Ascending aorta (tissue), 2 donors: Measurements from ENCODE around the gene ABCA8. TPM values are rescaled to one million over a fixed set of nuclear protein-coding genes. Genes with fewer than 3 reads are reported as not detected.

Experiments
- DNase-seq, 2 donors: peaks; one replicate each; pipeline ENCODE4 v3.0.0-alpha.2; 2019; ENCODE audit warnings: low spot score in 2 of 2
- H3K27ac ChIP-seq, 2 donors: fragments of 200-600 bp; sonication (generic); one replicate each; pipeline ENCODE4 v1.5.1; 2016 to 2017; ENCODE audit warnings: mild to moderate bottlenecking in 1 of 2
- H3K27me3 ChIP-seq: fragments of 200-600 bp; sonication (generic); one replicate; pipeline ENCODE4 v1.5.1; 2017
- H3K36me3 ChIP-seq, 2 donors: fragments of 200-600 bp; sonication (generic); one replicate each; pipeline ENCODE4 v1.5.1; 2016
- H3K4me1 ChIP-seq, 2 donors: fragments of 200-600 bp; sonication (generic); one replicate each; pipeline ENCODE4 v1.5.1; 2016 to 2017; ENCODE audit warnings: mild to moderate bottlenecking in 1 of 2
- H3K4me3 ChIP-seq, 2 donors: fragments of 200-600 bp; sonication (generic); one replicate each; pipeline ENCODE4 v1.5.1; 2016 to 2017; ENCODE audit warnings: mild to moderate bottlenecking in 1 of 2
- H3K9me3 ChIP-seq, 2 donors: fragments of 200-600 bp; sonication (generic); one replicate each; pipeline ENCODE4 v1.5.1; 2016
- CTCF ChIP-seq, 3 experiments: fragments of 200-600 bp in 2 of 3; fragments of 450-650 bp in 1 of 3; sonication (generic) in 2 of 3; IDR thresholded peaks; one replicate each; pipeline ENCODE4 v1.5.1; 2016 to 2019; ENCODE audit warnings: antibody characterized with exemption in 3 of 3, mild to moderate bottlenecking in 1 of 3, moderate library complexity in 1 of 3
- intact Hi-C: fragments of 100-400 bp; cut with DNase I; formaldehyde crosslinking; loops from one replicate; pipeline ENCODE4 v1.15.1; 2023
- total RNA-seq: library from RNA; depleted of rRNA; stranded (reverse); fragments of >200 nt; gene quantifications from one replicate; pipeline ENCODE4 v1.1.0, GENCODE V29; 2016

Gene ABCA8
- total RNA-seq, 1 donor from 2014 or later: 69.6 TPM

GRCh38 chr17:68908045-68908444, 47.1 kb downstream of the ABCA8 start:
- Histone ChIP-seq H3K4me3 (no peak overlapping the region), H3K36me3 (no peaks in the 10 kb centered on the region), H3K27me3 (no peaks in the 10 kb centered on the region), H3K27ac (peak overlapping the region; percentile 34 to 70), H3K9me3 (no peaks in the 10 kb centered on the region), H3K4me1 (peaks cover 0 to 26% of the 10 kb centered on the region in 2 donors)
- no peak for DNase-seq
- TF ChIP-seq CTCF (IDR thresholded peaks at IDR 0.05): no peak
- intact Hi-C loops: no loop called here

GRCh38 chr17:68906638-68907037, 48.6 kb downstream of the ABCA8 start:
- TF ChIP-seq CTCF (IDR thresholded peaks at IDR 0.05): peak in 2 of 3 experiments; percentile 13 to 29
- H3K9me3 ChIP-seq: no peaks in the 10 kb centered on the region
- DNase-seq: no peak
- H3K4me3 ChIP-seq: no peak overlapping the region
- H3K27me3 ChIP-seq: no peaks in the 10 kb centered on the region
- H3K4me1 ChIP-seq: peaks cover 0 to 26% of the 10 kb centered on the region in 2 donors
- H3K36me3 ChIP-seq: no peaks in the 10 kb centered on the region
- intact Hi-C loops: no loop called here
- H3K27ac ChIP-seq: no peak overlapping the region

GRCh38 chr17:68903286-68903685, 51.9 kb downstream of the ABCA8 start:
- intact Hi-C loops: no loop called here
- Histone ChIP-seq H3K4me1 (peaks cover 0 to 2% of the 10 kb centered on the region in 2 donors), H3K36me3 (no peaks in the 10 kb centered on the region), H3K27ac (no peak overlapping the region), H3K4me3 (no peak overlapping the region), H3K27me3 (no peaks in the 10 kb centered on the region), H3K9me3 (no peaks in the 10 kb centered on the region)
- TF ChIP-seq CTCF (IDR thresholded peaks at IDR 0.05): no peak
- DNase-seq: no peak

GRCh38 chr17:68897557-68897956, 57.6 kb downstream of the ABCA8 start:
- Histone ChIP-seq H3K4me1 (no peaks in the 10 kb centered on the region), H3K27me3 (no peaks in the 10 kb centered on the region), H3K9me3 (no peaks in the 10 kb centered on the region), H3K36me3 (no peaks in the 10 kb centered on the region), H3K27ac (no peak overlapping the region), H3K4me3 (no peak overlapping the region)
- no peak for DNase-seq
- no peak for TF ChIP-seq CTCF (IDR thresholded peaks at IDR 0.05)
- intact Hi-C loops: no loop called here

- no peaks in the 10 kb centered on the region for H3K27me3 ChIP-seq
- H3K27ac ChIP-seq: no peak overlapping the region
- DNase-seq: no peak
- H3K4me1 ChIP-seq: no peaks in the 10 kb centered on the region
- no peak overlapping the region for H3K4me3 ChIP-seq
- TF ChIP-seq CTCF (IDR thresholded peaks at IDR 0.05): no peak
- intact Hi-C loops: no loop called here
- H3K36me3 ChIP-seq: no peaks in the 10 kb centered on the region
- H3K9me3 ChIP-seq: no peaks in the 10 kb centered on the region
These were observed 62.5 kb downstream of the ABCA8 start for GRCh38 chr17:68892658-68893057.

GRCh38 chr17:68892193-68892592, 63.0 kb downstream of the ABCA8 start:
- DNase-seq: no peak
- Histone ChIP-seq H3K4me3 (no peak overlapping the region), H3K9me3 (no peaks in the 10 kb centered on the region), H3K36me3 (no peaks in the 10 kb centered on the region), H3K27me3 (no peaks in the 10 kb centered on the region), H3K27ac (no peak overlapping the region), H3K4me1 (no peaks in the 10 kb centered on the region)
- intact Hi-C loops: no loop called here
- no peak for TF ChIP-seq CTCF (IDR thresholded peaks at IDR 0.05)
